Measurements from ENCODE around the gene ARHGEF26.

Gene ARHGEF26

DNA sequence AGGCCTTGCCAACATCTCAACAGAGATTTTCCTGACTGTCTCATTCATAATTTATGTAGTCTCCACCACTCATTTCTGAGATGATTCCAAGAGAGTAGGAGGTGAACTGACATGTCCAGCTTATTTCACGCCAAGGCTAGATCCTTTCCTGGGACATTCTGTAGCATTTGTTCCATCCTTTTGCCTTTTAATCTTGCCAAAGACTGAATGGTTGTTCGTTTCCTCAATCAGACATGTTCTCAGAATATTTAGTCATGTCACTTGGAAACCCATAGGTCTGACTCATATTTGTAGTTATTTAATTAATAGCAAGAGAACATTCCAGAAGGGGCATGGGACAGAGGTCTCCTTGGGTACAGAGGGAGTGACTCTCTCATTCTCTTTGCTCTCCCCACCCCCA, 122.2 kb downstream of the ARHGEF26 start:
- in situ Hi-C loops (cut with HindIII; ENCODE audit: low sequenced_read_pairs): no loop called here

GRCh38 chr3:154244644-154245043, 123.5 kb downstream of the ARHGEF26 start:
- in situ Hi-C loops (cut with HindIII; ENCODE audit: low sequenced_read_pairs): no loop called here

DNA sequence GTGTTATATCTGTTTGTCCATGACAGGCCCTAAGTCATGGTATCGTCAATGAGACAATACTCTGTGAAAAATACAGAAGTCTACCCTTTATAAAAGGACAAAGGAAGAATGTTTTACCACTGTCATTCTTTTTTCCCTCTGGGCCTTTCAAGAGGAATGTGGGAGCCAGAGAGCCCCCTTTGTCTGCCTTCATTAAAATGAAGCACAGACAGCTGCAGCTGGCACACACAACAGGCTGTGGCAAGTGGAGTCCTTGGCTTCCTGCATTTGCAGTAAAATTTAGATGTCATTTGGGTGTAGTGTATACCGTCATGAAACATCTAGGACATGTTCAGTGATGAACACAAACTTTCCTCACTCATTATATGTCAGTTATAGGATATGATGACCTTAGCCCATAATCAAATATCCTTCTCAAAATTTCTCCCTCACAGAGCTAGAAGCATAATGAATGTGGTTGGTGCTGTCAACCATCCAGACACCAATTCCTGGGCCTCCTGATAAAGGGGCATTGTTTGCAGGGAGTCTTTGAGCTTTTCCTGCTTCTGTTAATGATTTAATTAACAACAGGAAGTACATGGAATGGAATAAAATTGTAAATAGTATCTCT, 126.7 kb downstream of the ARHGEF26 start:
- in situ Hi-C loops (cut with HindIII; ENCODE audit: low sequenced_read_pairs): no loop called here

- in situ Hi-C loops (cut with HindIII; ENCODE audit: low sequenced_read_pairs): loop anchor here (25.0 kb wide), 1 partner anchor 163 kb away; no protein-coding TSS in a partner anchor
Observed at GRCh38 chr3:154250291-154250690, 129.1 kb downstream of the ARHGEF26 start.

GRCh38 chr3:154251610-154252009, 130.4 kb downstream of the ARHGEF26 start:
- in situ Hi-C loops (cut with HindIII; ENCODE audit: low sequenced_read_pairs): loop anchor here (25.0 kb wide), 1 partner anchor 164 kb away; no protein-coding TSS in a partner anchor

GRCh38 chr3:154252759-154253638, 131.8 kb downstream of the ARHGEF26 start:
- in situ Hi-C loops (cut with HindIII; ENCODE audit: low sequenced_read_pairs): loop anchor here (25.0 kb wide), 1 partner anchor 166 kb away; no protein-coding TSS in a partner anchor

- in situ Hi-C loops (cut with HindIII; ENCODE audit: low sequenced_read_pairs): loop anchor here (25.0 kb wide), 1 partner anchor 167 kb away; no protein-coding TSS in a partner anchor
Observed at GRCh38 chr3:154254527-154254926, 133.3 kb downstream of the ARHGEF26 start.

- in situ Hi-C loops (cut with HindIII; ENCODE audit: low sequenced_read_pairs): loop anchor here (25.0 kb wide), 1 partner anchor 186 kb away; no protein-coding TSS in a partner anchor
Observed at GRCh38 chr3:154273381-154273780, 152.2 kb downstream of the ARHGEF26 start.

DNA sequence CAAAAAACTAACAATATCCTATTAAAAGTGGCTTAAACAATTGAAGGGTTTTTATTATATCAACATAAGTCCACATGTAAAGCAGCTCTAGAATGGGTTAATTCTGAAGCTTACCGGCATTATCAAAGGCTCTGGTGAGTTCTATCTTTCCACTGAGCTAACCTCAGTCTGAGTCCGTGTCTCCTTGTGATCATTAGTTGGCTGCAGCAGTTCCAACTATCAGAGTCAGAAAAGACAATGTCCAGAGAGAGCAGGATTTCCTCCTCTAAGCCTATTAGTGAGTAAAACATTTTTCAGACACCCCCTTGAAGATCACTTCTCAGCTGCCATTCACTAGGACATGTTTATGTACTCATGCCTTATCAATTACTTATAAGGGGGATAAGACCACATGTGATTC, 153.2 kb downstream of the ARHGEF26 start:
- in situ Hi-C loops (cut with HindIII; ENCODE audit: low sequenced_read_pairs): loop anchor here (25.0 kb wide), 1 partner anchor 187 kb away; no protein-coding TSS in a partner anchor

DNA sequence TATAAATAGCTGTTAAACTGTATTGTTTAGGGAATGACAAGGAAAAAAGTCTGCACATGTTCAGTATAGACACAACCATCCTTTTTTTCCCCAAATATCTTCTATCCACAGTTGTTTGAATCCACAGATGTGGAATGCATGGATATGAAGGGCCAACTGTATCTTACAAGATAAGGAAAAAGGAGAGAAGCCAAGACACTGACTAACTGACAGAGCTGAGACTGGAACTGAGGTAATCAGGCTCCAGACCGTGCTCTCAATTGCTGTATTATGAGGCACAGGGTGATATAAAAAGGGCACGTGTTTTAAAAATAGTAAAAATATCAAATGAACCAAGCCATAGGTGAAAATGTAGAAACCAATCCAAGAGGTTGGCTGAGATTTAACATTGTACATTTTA, 154.1 kb downstream of the ARHGEF26 start:
- in situ Hi-C loops (cut with HindIII; ENCODE audit: low sequenced_read_pairs): no loop called here

- in situ Hi-C loops (cut with HindIII; ENCODE audit: low sequenced_read_pairs): no loop called here
Observed at GRCh38 chr3:154275965-154276364, 154.8 kb downstream of the ARHGEF26 start.

- in situ Hi-C loops (cut with HindIII; ENCODE audit: low sequenced_read_pairs): no loop called here
Observed at GRCh38 chr3:154280161-154280560, 159.0 kb downstream of the ARHGEF26 start.

GRCh38 chr3:154285221-154285620, 164.0 kb downstream of the ARHGEF26 start:
- in situ Hi-C loops (cut with HindIII; ENCODE audit: low sequenced_read_pairs): no loop called here

- in situ Hi-C loops (cut with HindIII; ENCODE audit: low sequenced_read_pairs): no loop called here
Observed at GRCh38 chr3:154290187-154290586, 169.0 kb downstream of the ARHGEF26 start.

GRCh38 chr3:154294016-154294415, 172.8 kb downstream of the ARHGEF26 start:
- in situ Hi-C loops (cut with HindIII; ENCODE audit: low sequenced_read_pairs): no loop called here

DNA sequence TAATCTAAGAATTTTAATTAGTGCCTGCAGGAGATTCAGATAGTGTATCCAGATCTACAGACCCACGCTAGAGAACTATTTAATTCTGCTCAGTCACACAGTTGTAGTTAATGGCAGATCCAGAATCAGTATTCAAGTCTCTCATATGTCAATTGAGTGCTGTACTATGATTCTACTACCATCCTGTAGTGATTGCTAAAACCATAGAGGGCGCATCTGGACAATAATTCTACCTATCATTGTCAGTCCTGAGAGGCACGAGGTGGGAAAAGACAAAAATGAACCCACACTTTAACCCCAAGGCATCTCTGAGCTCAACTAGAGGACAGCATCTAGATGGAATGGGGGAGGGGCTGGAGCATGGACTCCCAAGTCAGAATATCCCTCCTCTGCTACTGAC, 180.4 kb downstream of the ARHGEF26 start:
- in situ Hi-C loops (cut with HindIII; ENCODE audit: low sequenced_read_pairs): no loop called here

DNA sequence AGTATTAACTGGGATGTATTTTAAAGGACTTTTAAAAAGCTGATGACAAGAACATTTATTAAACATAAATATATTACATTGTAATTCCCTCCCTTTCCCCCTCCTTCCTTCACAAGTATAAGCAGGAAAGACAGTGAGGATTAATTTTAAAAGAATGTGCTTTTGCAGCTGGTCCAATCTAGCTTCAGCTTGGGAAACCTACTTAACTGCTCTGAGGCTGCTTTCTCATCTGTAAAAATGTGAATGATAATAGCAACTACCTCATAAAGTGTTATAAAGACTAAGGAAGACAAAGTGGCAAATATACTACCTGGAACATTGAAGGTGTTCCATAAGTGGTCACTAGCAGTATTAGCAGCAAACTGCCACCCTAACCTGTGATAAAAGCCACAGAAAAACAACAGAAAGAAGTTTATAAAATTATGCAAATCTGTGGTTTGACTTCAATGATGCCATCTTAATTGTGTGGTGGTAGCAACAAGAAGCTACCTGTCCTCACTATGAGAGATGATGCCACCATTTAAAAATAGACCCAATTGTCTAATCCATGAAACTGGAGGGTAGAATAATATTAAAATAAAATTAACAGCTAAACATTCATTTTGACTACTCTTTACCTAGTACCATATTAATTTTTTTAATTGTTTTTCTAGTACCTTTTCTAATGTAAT, 183.1 kb downstream of the ARHGEF26 start:
- in situ Hi-C loops (cut with HindIII; ENCODE audit: low sequenced_read_pairs): no loop called here

GRCh38 chr3:154304936-154305335, 183.7 kb downstream of the ARHGEF26 start:
- in situ Hi-C loops (cut with HindIII; ENCODE audit: low sequenced_read_pairs): no loop called here

GRCh38 chr3:154307363-154307762, 186.2 kb downstream of the ARHGEF26 start:
- in situ Hi-C loops (cut with HindIII; ENCODE audit: low sequenced_read_pairs): no loop called here
